ENCODE data around the gene RNF125.

DNA sequence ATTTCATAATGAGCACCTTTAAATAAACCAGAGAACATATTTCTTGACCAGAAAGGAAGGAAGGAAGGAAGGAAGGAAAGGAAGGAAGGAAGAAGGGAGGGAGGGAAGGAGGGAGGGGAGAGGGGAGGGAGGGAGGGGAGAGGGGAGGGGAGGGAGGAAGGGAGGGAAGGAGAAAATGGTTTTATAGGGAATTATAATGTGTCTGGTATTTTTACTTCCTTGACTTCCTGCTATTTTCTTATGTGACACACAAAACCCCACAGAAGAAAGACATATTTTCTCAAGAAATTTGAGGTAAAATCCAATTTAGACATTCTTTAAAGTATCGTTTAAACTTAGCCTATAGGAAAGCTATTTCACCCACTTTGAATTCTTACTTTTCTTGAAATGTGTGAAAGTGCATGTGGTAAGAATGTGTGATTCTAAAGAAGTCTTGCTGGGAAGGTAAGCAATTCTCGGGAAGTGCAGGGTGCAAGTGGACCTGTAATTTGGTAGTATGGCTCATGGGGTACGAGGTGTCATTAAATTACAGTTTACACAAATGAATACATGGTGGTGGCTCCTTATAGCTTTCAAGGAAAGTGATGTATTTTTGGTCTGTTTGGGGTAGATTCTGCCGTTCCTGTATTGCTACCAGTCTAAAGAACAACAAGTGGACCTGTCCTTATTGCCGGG, 18.0 kb downstream of the RNF125 start:
- TF ChIP-seq CTCF (IDR thresholded peaks at IDR 0.05): no peak
- TF ChIP-seq EZH2 (IDR thresholded peaks at IDR 0.05; ENCODE audit: borderline replicate concordance, insufficient read depth, low read depth, low read length, poor library complexity, severe bottlenecking): no peak

Measured in B cell (primary cell).